A549 (cell line): ENCODE results near the gene WDR70.

Source experiments
- ESRRA ChIP-seq: fragments of 150-350 bp; IDR thresholded peaks from 2 replicates; pipeline ENCODE4 v1.6.1; 2014; ENCODE audit warnings: mild to moderate bottlenecking, low read length, borderline replicate concordance
- HDAC2 ChIP-seq: fragments of 200-600 bp; sonication (generic); IDR thresholded peaks from 2 replicates; pipeline ENCODE4 v1.6.1; 2016
- TF ChIP-seq, protein P1 (sequence below): fragments of >200 bp; sonication (Bioruptor Twin); formaldehyde crosslinking; IDR thresholded peaks from 3 replicates; pipeline ENCODE4 v1.5.1; 2016

DNA sequence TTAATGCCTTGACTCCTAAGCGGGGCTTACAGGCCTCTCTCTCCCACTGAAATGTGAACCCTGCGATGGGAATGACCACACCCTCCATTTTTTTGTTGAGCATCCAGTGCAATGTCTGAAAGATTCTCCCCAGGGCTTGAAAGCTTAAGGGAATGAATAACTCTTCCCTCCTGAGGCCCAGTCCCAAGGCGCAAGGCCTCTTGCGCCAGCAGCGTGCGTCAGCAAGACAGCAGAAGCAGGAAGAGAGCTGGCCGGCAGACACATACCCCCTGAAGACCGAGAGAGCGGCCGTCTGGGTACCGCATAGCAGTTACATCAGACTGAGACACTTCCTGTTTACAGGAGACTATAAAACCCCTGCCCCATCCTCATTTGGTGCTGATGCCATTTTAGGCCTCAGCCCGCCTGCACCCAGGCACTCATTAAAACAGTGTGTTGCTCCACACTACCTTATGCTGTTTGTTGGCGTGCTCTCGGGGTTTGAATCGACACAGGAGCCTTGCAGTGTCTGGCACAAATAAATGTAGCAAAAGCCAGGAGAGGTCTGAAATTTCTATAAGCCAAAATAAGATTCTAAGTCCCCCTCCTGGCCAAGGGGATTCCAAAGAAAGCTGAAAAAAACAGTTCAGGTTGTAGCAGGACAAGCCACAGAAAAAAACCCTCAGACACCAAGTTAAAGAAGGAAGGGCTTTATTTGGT lies 398.5 kb downstream of the WDR70 start:
- TF ChIP-seq HDAC2 = no peak
- TF ChIP-seq ESRRA = no peak
- TF ChIP-seq, protein P1, sequence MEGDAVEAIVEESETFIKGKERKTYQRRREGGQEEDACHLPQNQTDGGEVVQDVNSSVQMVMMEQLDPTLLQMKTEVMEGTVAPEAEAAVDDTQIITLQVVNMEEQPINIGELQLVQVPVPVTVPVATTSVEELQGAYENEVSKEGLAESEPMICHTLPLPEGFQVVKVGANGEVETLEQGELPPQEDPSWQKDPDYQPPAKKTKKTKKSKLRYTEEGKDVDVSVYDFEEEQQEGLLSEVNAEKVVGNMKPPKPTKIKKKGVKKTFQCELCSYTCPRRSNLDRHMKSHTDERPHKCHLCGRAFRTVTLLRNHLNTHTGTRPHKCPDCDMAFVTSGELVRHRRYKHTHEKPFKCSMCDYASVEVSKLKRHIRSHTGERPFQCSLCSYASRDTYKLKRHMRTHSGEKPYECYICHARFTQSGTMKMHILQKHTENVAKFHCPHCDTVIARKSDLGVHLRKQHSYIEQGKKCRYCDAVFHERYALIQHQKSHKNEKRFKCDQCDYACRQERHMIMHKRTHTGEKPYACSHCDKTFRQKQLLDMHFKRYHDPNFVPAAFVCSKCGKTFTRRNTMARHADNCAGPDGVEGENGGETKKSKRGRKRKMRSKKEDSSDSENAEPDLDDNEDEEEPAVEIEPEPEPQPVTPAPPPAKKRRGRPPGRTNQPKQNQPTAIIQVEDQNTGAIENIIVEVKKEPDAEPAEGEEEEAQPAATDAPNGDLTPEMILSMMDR = no peak
